Activated B cell treated with CpG ODN at 0.5 μM for 24 hours (primary cell): ENCODE results near the gene DGKB. TPM values are rescaled to one million over a fixed set of nuclear protein-coding genes. Genes with fewer than 3 reads are reported as not detected.

ENCODE experiments used
- ATAC-seq: fragments of 200-7000 bp; cut with Tn5 transposase; one replicate; pipeline ENCODE4 v1.10.0; 2021; ENCODE audit warnings: low read depth, mild to moderate bottlenecking, moderate library complexity
- CTCF ChIA-PET: fragments of 350-600 bp; sonication (Branson Sonifier 250); formaldehyde crosslinking; loops from one replicate; lab custom pipeline; 2021; ENCODE audit warnings: antibody characterized with exemption; lab: Charles Lee
- POLR2A ChIA-PET: fragments of 350-600 bp; sonication (Branson Sonifier 250); formaldehyde crosslinking; loops from one replicate; lab custom pipeline; 2021; ENCODE audit warnings: antibody characterized with exemption; lab: Charles Lee
- DNase-seq: peaks from one replicate; pipeline ENCODE4 v3.0.0; 2022
- H3K27ac Mint-ChIP-seq: one replicate; pipeline ENCODE4 v1.8.0; 2020; ENCODE audit warnings: mixed read lengths
- H3K27me3 Mint-ChIP-seq: one replicate; pipeline ENCODE4 v1.8.0; 2021; ENCODE audit warnings: mixed read lengths
- H3K36me3 Mint-ChIP-seq: one replicate; pipeline ENCODE4 v1.8.0; 2021; ENCODE audit warnings: low read depth, mixed read lengths
- H3K4me1 Mint-ChIP-seq: one replicate; pipeline ENCODE4 v1.8.0; 2021; ENCODE audit warnings: mixed read lengths
- H3K4me3 Mint-ChIP-seq: one replicate; pipeline ENCODE4 v1.8.0; 2020; ENCODE audit warnings: mild to moderate bottlenecking, mixed read lengths
- H3K9me3 Mint-ChIP-seq: one replicate; pipeline ENCODE4 v1.8.0; 2020; ENCODE audit warnings: mixed read lengths
- CTCF ChIP-seq: fragments of 200-600 bp; IDR thresholded peaks from one replicate; pipeline ENCODE4 v1.8.0; 2022; ENCODE audit warnings: antibody characterized with exemption, mild to moderate bottlenecking
- intact Hi-C: fragments of 100-400 bp; cut with micrococcal nuclease; formaldehyde crosslinking; loops from one replicate; pipeline ENCODE4 v1.15.1; 2024
- total RNA-seq: library from RNA; stranded (reverse); gene quantifications from 2 replicates; pipeline ENCODE4 v1.2.3, GENCODE V29; 2022

Gene DGKB
- total RNA-seq, 1 donor from 2014 or later = not detected

DNA sequence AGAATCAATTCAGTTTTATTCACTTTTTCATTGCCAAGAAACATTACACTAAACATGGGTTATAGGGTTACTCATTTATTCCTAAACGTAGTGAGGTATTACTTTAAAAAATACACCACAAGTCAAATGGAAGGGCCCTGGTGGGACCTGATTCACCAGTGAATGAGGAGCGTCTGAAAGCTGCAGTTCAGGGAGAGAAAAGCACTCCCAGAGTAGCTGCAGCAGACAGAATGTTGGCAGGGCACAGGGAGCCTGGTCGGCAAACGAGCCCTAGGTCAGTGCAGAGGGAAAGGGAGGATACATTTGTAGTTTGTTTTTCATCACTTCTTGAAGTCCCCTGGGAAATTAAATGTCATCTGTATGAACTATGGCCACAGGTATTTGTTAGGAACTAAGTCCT, 551.4 kb downstream of the DGKB start:
- intact Hi-C loops = no loop called here
- H3K36me3 Mint-ChIP-seq = no peaks in the 10 kb centered on the region
- ATAC-seq (no peak), DNase-seq (no peak)
- TF ChIP-seq CTCF = no peak
- H3K4me1 Mint-ChIP-seq = no peaks in the 10 kb centered on the region
- H3K4me3 Mint-ChIP-seq = no peak overlapping the region
- CTCF ChIA-PET = no interaction called here
- H3K9me3 Mint-ChIP-seq = no peaks in the 10 kb centered on the region
- H3K27me3 Mint-ChIP-seq = no peaks in the 10 kb centered on the region
- POLR2A ChIA-PET = no interaction called here
- H3K27ac Mint-ChIP-seq = no peak overlapping the region

- DNase-seq (no peak), ATAC-seq (no peak)
- Mint-ChIP-seq H3K36me3 (no peaks in the 10 kb centered on the region), H3K4me3 (no peak overlapping the region), H3K9me3 (no peaks in the 10 kb centered on the region), H3K27ac (no peak overlapping the region), H3K4me1 (no peaks in the 10 kb centered on the region), H3K27me3 (no peaks in the 10 kb centered on the region)
- ChIA-PET POLR2A (no interaction called here), CTCF (no interaction called here)
- intact Hi-C loops = no loop called here
- TF ChIP-seq CTCF = no peak
These were observed 561.3 kb downstream of the DGKB start for GRCh38 chr7:14341200-14341775.

DNA sequence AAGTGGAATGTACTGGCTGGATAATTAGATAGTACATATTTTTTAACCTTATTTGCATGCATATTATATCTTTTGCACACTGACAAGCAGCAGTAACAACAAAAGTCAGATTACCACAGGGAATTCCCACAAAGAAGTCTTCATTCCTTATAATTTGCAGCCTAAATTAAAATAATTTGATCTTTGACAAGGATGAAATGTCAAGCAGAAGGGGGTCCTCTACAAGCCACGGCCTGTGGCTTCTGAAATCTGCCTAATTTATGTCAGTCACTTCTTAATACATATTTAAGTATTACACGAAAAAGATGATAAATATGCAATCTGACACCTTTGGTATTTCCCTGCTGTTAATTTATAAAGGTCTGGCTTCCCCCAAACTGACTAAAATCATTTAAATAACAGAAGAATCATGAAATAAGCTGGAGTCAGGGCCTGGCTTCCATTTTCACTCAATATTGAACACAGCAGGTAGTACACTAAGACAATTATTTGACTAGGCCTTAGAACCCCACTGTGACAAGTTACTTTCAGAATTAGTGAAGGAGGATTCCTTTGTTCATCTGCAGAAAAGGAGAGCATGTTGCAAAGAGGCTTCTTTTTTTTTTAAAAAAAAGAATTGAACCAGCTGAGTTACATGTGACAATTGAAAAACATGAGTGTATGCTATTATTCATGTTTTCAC, 562.0 kb downstream of the DGKB start:
- POLR2A ChIA-PET = no interaction called here
- H3K4me3 Mint-ChIP-seq = no peak overlapping the region
- DNase-seq (no peak), ATAC-seq (no peak)
- H3K36me3 Mint-ChIP-seq = no peaks in the 10 kb centered on the region
- TF ChIP-seq CTCF = no peak
- no peaks in the 10 kb centered on the region for H3K27me3 Mint-ChIP-seq
- intact Hi-C loops = no loop called here
- CTCF ChIA-PET = no interaction called here
- H3K4me1 Mint-ChIP-seq = no peaks in the 10 kb centered on the region
- no peaks in the 10 kb centered on the region for H3K9me3 Mint-ChIP-seq
- H3K27ac Mint-ChIP-seq = no peak overlapping the region

DNA sequence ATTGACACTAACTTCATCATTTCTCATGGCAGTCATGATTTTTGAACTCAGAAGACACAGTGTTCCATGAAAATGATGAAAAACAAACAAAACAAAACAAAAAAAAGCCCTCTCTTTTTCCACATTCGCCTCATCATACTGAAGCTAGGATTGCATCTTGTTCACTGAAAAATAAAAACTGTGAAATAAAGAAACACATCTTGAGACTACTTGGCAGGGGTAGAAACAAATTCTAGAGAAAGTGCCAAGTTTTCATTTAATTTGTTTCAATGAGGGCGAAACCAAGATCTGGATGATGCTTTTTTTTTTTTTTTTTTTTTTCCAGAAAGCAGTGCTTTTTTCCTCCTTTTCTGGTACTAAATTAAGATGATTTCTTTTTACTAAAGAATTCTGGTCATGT, 562.7 kb downstream of the DGKB start:
- Mint-ChIP-seq H3K4me1 (no peaks in the 10 kb centered on the region), H3K4me3 (no peak overlapping the region), H3K27ac (no peak overlapping the region), H3K27me3 (no peaks in the 10 kb centered on the region), H3K36me3 (no peaks in the 10 kb centered on the region), H3K9me3 (no peaks in the 10 kb centered on the region)
- CTCF ChIA-PET = no interaction called here
- ATAC-seq (no peak), DNase-seq (no peak)
- TF ChIP-seq CTCF = no peak
- POLR2A ChIA-PET = no interaction called here
- intact Hi-C loops = no loop called here

DNA sequence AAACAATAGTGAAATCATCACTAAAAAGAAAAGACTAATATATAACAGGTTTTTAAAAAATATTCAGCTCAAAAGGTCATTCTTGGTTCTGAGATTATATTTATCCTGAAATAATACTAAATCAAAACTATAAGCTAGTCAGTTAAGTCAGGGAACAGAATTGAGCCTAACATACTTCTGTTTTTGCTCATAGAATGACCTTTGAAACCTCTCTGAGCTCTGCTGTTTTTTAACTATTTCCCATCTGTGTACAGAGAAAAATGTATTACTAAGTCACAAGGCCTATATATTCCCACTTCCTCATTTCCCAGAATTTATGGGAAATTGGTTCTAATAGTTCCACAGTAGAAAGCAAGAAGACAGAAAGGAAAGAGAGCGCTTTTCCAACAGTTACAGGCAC, 566.3 kb downstream of the DGKB start:
- Mint-ChIP-seq H3K36me3 (no peaks in the 10 kb centered on the region), H3K4me3 (no peak overlapping the region), H3K27ac (no peak overlapping the region), H3K9me3 (no peaks in the 10 kb centered on the region), H3K27me3 (no peaks in the 10 kb centered on the region), H3K4me1 (no peaks in the 10 kb centered on the region)
- no peak for DNase-seq
- POLR2A ChIA-PET = no interaction called here
- ATAC-seq = no peak
- CTCF ChIA-PET = no interaction called here
- intact Hi-C loops = no loop called here
- no peak for TF ChIP-seq CTCF
